Measurements from ENCODE around the gene ACBD3. TPM values are rescaled to one million over a fixed set of nuclear protein-coding genes. Genes with fewer than 3 reads are reported as not detected.

ACBD3 gene
- total and polyA plus RNA-seq, 4 donors, result 13.5 to 51.9 (median 30.5) TPM

DNA sequence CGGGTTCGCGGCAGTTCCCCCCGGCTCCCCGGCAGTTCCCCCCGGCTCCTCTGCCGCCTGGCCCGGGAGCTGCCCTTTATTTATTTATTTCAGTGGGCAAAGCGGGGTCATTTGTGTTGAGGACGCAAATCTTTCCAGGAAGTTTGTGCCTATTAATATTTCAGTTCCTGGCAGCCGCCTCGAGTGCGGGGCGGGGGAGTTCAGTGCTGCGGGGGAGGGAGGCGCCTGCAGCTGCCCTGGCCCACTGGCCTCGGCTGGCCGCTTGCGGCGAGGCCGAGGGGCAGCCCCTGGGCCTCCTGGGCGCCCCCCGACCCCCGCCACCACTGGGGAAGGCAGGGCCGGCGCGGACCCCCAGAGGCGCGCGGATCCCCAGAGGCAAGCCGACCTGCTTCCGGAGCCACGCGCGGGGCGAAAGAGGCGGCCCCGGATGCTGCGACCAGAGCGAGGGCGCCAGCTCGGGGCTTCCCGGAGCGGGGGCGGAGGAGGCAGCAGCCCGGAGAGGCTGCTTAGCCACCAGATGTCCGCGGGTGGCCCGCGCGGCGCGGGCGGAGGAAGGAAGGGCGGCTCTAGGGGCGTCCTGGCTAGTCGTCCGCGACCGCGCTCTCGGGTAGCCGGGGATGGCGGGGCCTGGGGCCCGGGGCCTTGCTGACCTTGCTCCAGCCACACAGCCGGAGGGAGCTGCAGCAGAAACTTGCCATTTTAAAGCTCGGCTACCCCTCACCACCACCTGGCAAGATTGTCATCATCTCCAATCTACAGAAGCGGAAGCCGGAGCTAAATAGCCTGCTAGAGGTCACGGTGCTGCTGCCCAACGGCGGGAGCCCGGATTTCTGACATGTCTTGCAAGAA, 76.1 kb downstream of the ACBD3 start:
- no peaks in the 10 kb centered on the region for H3K27me3 ChIP-seq (ENCODE audit: control insufficient read depth in 3 of 3, insufficient read depth in 3 of 3, low read length in 2 of 3)
- TF ChIP-seq CTCF (IDR thresholded peaks at IDR 0.05; ENCODE audit: control extremely low read depth, extremely low read depth), result no peak
- peak; percentile 66 for ATAC-seq (ENCODE audit: insufficient read depth, low FRiP score)
- H3K4me3 ChIP-seq, result peak overlapping the region; percentile 62
- H3K9me3 ChIP-seq (ENCODE audit: control insufficient read depth in 4 of 4, insufficient read depth in 3 of 4, low read length in 3 of 4), result no peaks in the 10 kb centered on the region
- H3K27ac ChIP-seq (ENCODE audit: low read depth in 1 of 2, low read length in 1 of 2), result peak overlapping the region; percentile 98 to 100
- H3K4me1 ChIP-seq (ENCODE audit: control insufficient read depth in 5 of 5, insufficient read depth in 5 of 5, low read length in 5 of 5), result peaks cover 6 to 23% (median 11%) of the 10 kb centered on the region in 5 donors
- H3K9ac ChIP-seq (ENCODE audit: insufficient read depth in 1 of 2, low read length in 2 of 2), result peak overlapping the region; percentile 4 to 55
- 0 to 1% methylated on average over 57 to 73 of the region's 73 CpGs for WGBS, 2 donors
- H3K36me3 ChIP-seq (ENCODE audit: control insufficient read depth in 4 of 4, insufficient read depth in 4 of 4, low read length in 4 of 4), result no peaks in the 10 kb centered on the region
- peak in 2 of 3 donors; percentile 87 to 91 for DNase-seq

DNA sequence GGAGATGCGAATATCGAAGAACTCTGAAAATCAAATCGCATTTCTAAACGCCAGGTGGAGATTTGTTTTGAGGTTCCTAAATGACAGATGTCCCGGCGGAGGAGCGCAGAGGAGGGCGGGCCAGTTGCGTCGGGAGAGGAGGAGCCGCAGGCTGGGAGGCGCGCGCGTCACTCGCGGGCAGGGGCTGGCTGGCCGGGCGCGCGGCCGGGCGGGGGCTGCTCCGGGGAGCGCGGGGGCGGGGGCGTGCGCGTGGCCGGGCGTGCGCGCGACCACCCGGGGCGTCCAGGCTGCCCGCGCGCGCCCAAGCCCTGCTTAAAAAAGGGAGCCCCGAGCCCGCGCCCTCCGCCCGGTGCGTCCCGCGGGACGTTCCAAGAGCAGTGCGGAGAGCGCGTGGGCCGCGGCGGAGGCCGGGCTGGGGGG, 76.7 kb downstream of the ACBD3 start:
- TF ChIP-seq CTCF (IDR thresholded peaks at IDR 0.05; ENCODE audit: control extremely low read depth, extremely low read depth), result no peak
- no peaks in the 10 kb centered on the region for H3K9me3 ChIP-seq (ENCODE audit: control insufficient read depth in 4 of 4, insufficient read depth in 3 of 4, low read length in 3 of 4)

GRCh38 chr1:226108935-226109828, 77.4 kb downstream of the ACBD3 start:
- H3K27ac ChIP-seq (ENCODE audit: low read depth in 1 of 2, low read length in 1 of 2), result peak overlapping the region; percentile 95 to 100
- peak overlapping the region; percentile 48 to 95 for H3K9ac ChIP-seq (ENCODE audit: insufficient read depth in 1 of 2, low read length in 2 of 2)
- DNase-seq (peak in 2 of 3 donors; percentile 18 to 39), ATAC-seq (ENCODE audit: insufficient read depth, low FRiP score) (peak; percentile 13)
- WGBS, 2 donors, result 23 to 28% methylated on average over 23 of the region's 23 CpGs
- H3K4me3 ChIP-seq, result peak overlapping the region; percentile 47
- peaks cover 6 to 23% (median 11%) of the 10 kb centered on the region in 5 donors for H3K4me1 ChIP-seq (ENCODE audit: control insufficient read depth in 5 of 5, insufficient read depth in 5 of 5, low read length in 5 of 5)
- TF ChIP-seq CTCF (IDR thresholded peaks at IDR 0.05; ENCODE audit: control extremely low read depth, extremely low read depth), result no peak
- no peaks in the 10 kb centered on the region for H3K9me3 ChIP-seq (ENCODE audit: control insufficient read depth in 4 of 4, insufficient read depth in 3 of 4, low read length in 3 of 4)
- H3K36me3 ChIP-seq (ENCODE audit: control insufficient read depth in 4 of 4, insufficient read depth in 4 of 4, low read length in 4 of 4), result no peaks in the 10 kb centered on the region
- no peaks in the 10 kb centered on the region for H3K27me3 ChIP-seq (ENCODE audit: control insufficient read depth in 3 of 3, insufficient read depth in 3 of 3, low read length in 2 of 3)

More for the DNA sequence above, 76.7 kb downstream of the ACBD3 start:
- ATAC-seq (ENCODE audit: insufficient read depth, low FRiP score) (peak; percentile 86), DNase-seq (peak; percentile 93 to 94 (median 93))
- H3K27me3 ChIP-seq (ENCODE audit: control insufficient read depth in 3 of 3, insufficient read depth in 3 of 3, low read length in 2 of 3), result no peaks in the 10 kb centered on the region
- H3K4me3 ChIP-seq, result peak overlapping the region; percentile 62
- 0 to 1% methylated on average over 20 to 57 of the region's 57 CpGs for WGBS, 2 donors
- H3K36me3 ChIP-seq (ENCODE audit: control insufficient read depth in 4 of 4, insufficient read depth in 4 of 4, low read length in 4 of 4), result no peaks in the 10 kb centered on the region
- peaks cover 6 to 23% (median 11%) of the 10 kb centered on the region in 5 donors for H3K4me1 ChIP-seq (ENCODE audit: control insufficient read depth in 5 of 5, insufficient read depth in 5 of 5, low read length in 5 of 5)
- peak overlapping the region; percentile 48 to 95 for H3K9ac ChIP-seq (ENCODE audit: insufficient read depth in 1 of 2, low read length in 2 of 2)
- peak overlapping the region; percentile 98 to 100 for H3K27ac ChIP-seq (ENCODE audit: low read depth in 1 of 2, low read length in 1 of 2)

Measured in lung (tissue), 12 donors.